Colonic mucosa (tissue), 4 donors: ENCODE data around the gene CNTNAP5. TPM values are rescaled to one million over a fixed set of nuclear protein-coding genes. Genes with fewer than 3 reads are reported as not detected.

ENCODE experiments used
- DNase-seq: peaks from one replicate; pipeline ENCODE4 v3.0.0-alpha.2; 2020
- H3K27ac ChIP-seq: fragments of 200-600 bp; one replicate; pipeline ENCODE4 v1.8.0; 2021
- H3K27me3 ChIP-seq: fragments of 200-600 bp; one replicate; pipeline ENCODE4 v1.8.0; 2021
- H3K36me3 ChIP-seq: fragments of 200-600 bp; one replicate; pipeline ENCODE4 v1.8.0; 2021
- H3K4me1 ChIP-seq: fragments of 200-600 bp; one replicate; pipeline ENCODE4 v1.8.0; 2021; ENCODE audit warnings: mild to moderate bottlenecking
- H3K4me3 ChIP-seq: fragments of 200-600 bp; one replicate; pipeline ENCODE4 v1.8.0; 2021
- H3K9ac ChIP-seq, 2 donors: one replicate each; pipeline ENCODE4 v1.7.0; 2013; ENCODE audit warnings: control low read depth in 2 of 2, low read depth in 2 of 2, low read length in 2 of 2
- H3K9me3 ChIP-seq: fragments of 200-600 bp; one replicate; pipeline ENCODE4 v1.8.0; 2021
- CTCF ChIP-seq: fragments of 200-600 bp; IDR thresholded peaks from one replicate; pipeline ENCODE4 v1.8.0; 2022; ENCODE audit warnings: antibody characterized with exemption, mild to moderate bottlenecking
- intact Hi-C: fragments of 100-400 bp; cut with DNase I; formaldehyde crosslinking; loops from one replicate; pipeline ENCODE4 v1.14.1; 2022
- total RNA-seq, 2 donors: library from RNA; stranded (reverse); fragmentation: NEBNext Ultra II Directional in 1 of 2; extraction: Animal tissue kit (Norgen Biotek cat#: 25700) in 1 of 2; gene quantifications; one replicate each; pipeline ENCODE4 v1.2.1, GENCODE V29; 2021
- donor health status: healthy.
- donor health status: DM: no; HTN: no; CAD: no.
- donor health status: DM: no; HTN: no; CAD: no.

CNTNAP5 gene
- total RNA-seq, 2 donors from 2014 or later: 0.35 TPM; not detected in 1

DNA sequence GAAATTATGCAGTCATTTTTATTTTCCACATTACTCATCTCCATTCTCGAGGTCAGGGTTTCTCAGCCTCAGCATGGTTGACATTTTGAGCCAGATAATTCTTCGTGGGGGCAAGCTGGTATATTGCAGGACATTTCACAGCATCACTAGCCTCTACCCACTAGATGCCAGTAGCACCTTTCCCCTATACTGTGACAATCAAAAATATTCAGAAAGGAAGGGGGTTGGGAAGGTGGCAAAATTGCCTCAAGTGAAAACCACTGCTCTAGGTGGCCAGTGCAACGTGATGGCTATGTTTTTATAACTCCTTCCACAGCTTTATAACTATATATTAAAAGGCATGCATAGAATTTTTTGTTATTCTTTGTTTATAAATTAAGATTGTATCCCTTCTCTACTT, 294.5 kb downstream of the CNTNAP5 start:
- Histone ChIP-seq H3K27ac (no peak overlapping the region), H3K9me3 (no peaks in the 10 kb centered on the region), H3K4me1 (no peaks in the 10 kb centered on the region), H3K9ac (no peak overlapping the region), H3K36me3 (no peaks in the 10 kb centered on the region), H3K27me3 (no peaks in the 10 kb centered on the region), H3K4me3 (no peak overlapping the region)
- no peak for TF ChIP-seq CTCF
- no peak for DNase-seq
- intact Hi-C loops: no loop called here

- TF ChIP-seq CTCF: no peak
- Histone ChIP-seq H3K4me3 (no peak overlapping the region), H3K9ac (no peak overlapping the region), H3K27ac (no peak overlapping the region), H3K36me3 (no peaks in the 10 kb centered on the region), H3K9me3 (no peaks in the 10 kb centered on the region), H3K4me1 (no peaks in the 10 kb centered on the region), H3K27me3 (no peaks in the 10 kb centered on the region)
- intact Hi-C loops: no loop called here
- DNase-seq: no peak
Measured at GRCh38 chr2:124320051-124320688, 295.1 kb downstream of the CNTNAP5 start.

- TF ChIP-seq CTCF: no peak
- intact Hi-C loops: no loop called here
Measured at GRCh38 chr2:124323321-124323720, 298.2 kb downstream of the CNTNAP5 start.

DNA sequence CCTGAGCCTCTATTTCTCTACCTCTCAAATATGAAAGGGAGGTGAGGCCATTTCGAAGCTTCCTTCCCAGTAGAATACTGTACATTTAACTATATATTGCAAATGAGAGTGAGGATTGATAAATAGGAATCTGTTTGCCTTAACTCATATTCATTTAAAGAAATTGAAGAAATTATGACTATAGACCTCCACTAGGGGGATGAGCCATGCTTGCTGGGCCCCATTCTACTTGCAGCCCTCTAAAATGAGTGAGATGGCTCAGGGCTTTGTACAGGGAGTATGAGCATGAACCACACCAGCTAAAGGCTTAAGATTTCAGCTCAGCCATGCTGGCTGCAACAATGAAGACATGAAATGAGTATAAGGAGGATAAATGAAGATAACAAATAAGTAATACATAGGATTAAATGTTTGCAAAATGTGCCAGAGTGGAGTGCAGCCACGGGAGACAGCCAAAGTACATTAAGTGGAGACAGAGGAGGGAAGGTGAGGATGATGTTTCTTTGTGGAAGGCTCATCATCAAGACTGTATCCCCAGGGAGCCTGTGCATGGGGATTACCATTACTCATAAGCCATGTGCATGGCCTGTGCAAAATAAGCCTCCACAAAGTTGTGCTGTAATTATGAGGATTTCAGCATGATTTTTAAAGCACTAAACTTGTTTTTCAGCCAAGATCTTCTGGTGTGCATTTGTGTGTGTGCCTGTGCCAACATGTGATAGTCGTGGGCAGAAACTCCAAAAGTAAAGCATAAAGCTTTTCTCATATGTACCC, 300.8 kb downstream of the CNTNAP5 start:
- intact Hi-C loops: no loop called here
- Histone ChIP-seq H3K9me3 (no peaks in the 10 kb centered on the region), H3K27ac (no peak overlapping the region), H3K4me3 (no peak overlapping the region), H3K4me1 (no peaks in the 10 kb centered on the region), H3K9ac (no peak overlapping the region), H3K27me3 (no peaks in the 10 kb centered on the region), H3K36me3 (no peaks in the 10 kb centered on the region)
- TF ChIP-seq CTCF: no peak
- DNase-seq: no peak

More at GRCh38 chr2:124323321-124323720, 298.2 kb downstream of the CNTNAP5 start:
- H3K4me3 ChIP-seq: no peak overlapping the region
- H3K36me3 ChIP-seq: no peaks in the 10 kb centered on the region
- H3K9ac ChIP-seq: no peak overlapping the region
- H3K9me3 ChIP-seq: no peaks in the 10 kb centered on the region
- no peak overlapping the region for H3K27ac ChIP-seq
- no peaks in the 10 kb centered on the region for H3K27me3 ChIP-seq
- no peaks in the 10 kb centered on the region for H3K4me1 ChIP-seq
- no peak for DNase-seq

GRCh38 chr2:124327303-124327702, 302.2 kb downstream of the CNTNAP5 start:
- Histone ChIP-seq H3K9ac (no peak overlapping the region), H3K4me1 (no peaks in the 10 kb centered on the region), H3K27ac (no peak overlapping the region), H3K4me3 (no peak overlapping the region), H3K36me3 (no peaks in the 10 kb centered on the region), H3K9me3 (no peaks in the 10 kb centered on the region), H3K27me3 (no peaks in the 10 kb centered on the region)
- no peak for TF ChIP-seq CTCF
- no peak for DNase-seq
- intact Hi-C loops: no loop called here
